OCI-LY1 (cell line): ENCODE measurements around the gene RMI1.

Experiments
- H2AFZ ChIP-seq: fragments of 200-600 bp; sonication (generic), shearing (Covaris generic); 2 replicates; pipeline ENCODE4 v1.6.0; 2014; ENCODE audit warnings: antibody characterized with exemption, mild to moderate bottlenecking, low read length
- H3F3A ChIP-seq: fragments of 200-600 bp; sonication (generic), shearing (Covaris generic); 2 replicates; pipeline ENCODE4 v1.6.0; 2014; ENCODE audit warnings: mild to moderate bottlenecking, antibody characterized with exemption, low read length, moderate library complexity; ENCODE audit not compliant: insufficient read depth
- H3K27ac ChIP-seq: fragments of 200-600 bp; sonication (generic); 2 replicates; pipeline ENCODE4 v1.5.1; 2014; ENCODE audit warnings: low read length, mixed run types, mild to moderate bottlenecking, low read depth; ENCODE audit not compliant: poor library complexity, severe bottlenecking
- H3K27me3 ChIP-seq: fragments of 200-600 bp; sonication (generic); 2 replicates; pipeline ENCODE4 v1.6.0; 2014; ENCODE audit warnings: antibody characterized with exemption, mild to moderate bottlenecking, low read length, moderate library complexity; ENCODE audit not compliant: insufficient read depth
- H3K36me3 ChIP-seq: fragments of 200-600 bp; sonication (generic); 2 replicates; pipeline ENCODE4 v1.6.1; 2014; ENCODE audit warnings: mild to moderate bottlenecking, antibody characterized with exemption, low read length, moderate library complexity, mixed read lengths; ENCODE audit not compliant: insufficient read depth
- H3K4me1 ChIP-seq: fragments of 200-600 bp; sonication (generic); 2 replicates; pipeline ENCODE4 v1.5.1; 2014; ENCODE audit warnings: mild to moderate bottlenecking, low read length, moderate library complexity; ENCODE audit not compliant: insufficient read depth, severe bottlenecking
- H3K4me2 ChIP-seq: fragments of 200-600 bp; sonication (generic), shearing (Covaris generic); 2 replicates; pipeline ENCODE4 v1.6.1; 2014; ENCODE audit warnings: low read length
- H3K4me3 ChIP-seq: fragments of 200-600 bp; sonication (generic); 2 replicates; pipeline ENCODE4 v1.5.1; 2014; ENCODE audit warnings: low read length, low read depth, mild to moderate bottlenecking, mixed read lengths; ENCODE audit not compliant: poor library complexity, severe bottlenecking
- H3K79me2 ChIP-seq: fragments of 200-600 bp; shearing (Covaris generic); 2 replicates; pipeline ENCODE4 v1.6.1; 2016; ENCODE audit warnings: mixed run types, low read length, mixed read lengths; ENCODE audit not compliant: insufficient read depth
- H3K9ac ChIP-seq: fragments of 200-600 bp; sonication (generic), shearing (Covaris generic); 2 replicates; pipeline ENCODE4 v1.6.1; 2014; ENCODE audit warnings: mild to moderate bottlenecking, low read length, mixed read lengths
- H3K9me2 ChIP-seq: fragments of 200-600 bp; sonication (generic), shearing (Covaris generic); 2 replicates; pipeline ENCODE4 v1.6.1; 2014; ENCODE audit warnings: low read depth, mild to moderate bottlenecking, low read length, mixed read lengths
- H3K9me3 ChIP-seq: fragments of 200-600 bp; shearing (Covaris generic); 2 replicates; pipeline ENCODE4 v1.6.1; 2014; ENCODE audit warnings: low read length, mixed read lengths
- H4K20me1 ChIP-seq: fragments of 200-600 bp; sonication (generic), shearing (Covaris generic); 2 replicates; pipeline ENCODE4 v1.6.0; 2016; ENCODE audit warnings: mild to moderate bottlenecking, low read length; ENCODE audit not compliant: insufficient read depth
- EZH2 ChIP-seq: fragments of 200-600 bp; sonication (generic), shearing (Covaris generic); IDR thresholded peaks from 2 replicates; pipeline ENCODE4 v1.8.0; 2017; ENCODE audit warnings: borderline replicate concordance, mixed run types, mild to moderate bottlenecking, antibody characterized with exemption, low read length, moderate library complexity, mixed read lengths
- TF ChIP-seq, protein P1 (sequence below): fragments of 200-600 bp; sonication (generic), shearing (Covaris generic); IDR thresholded peaks from 2 replicates; pipeline ENCODE4 v1.5.1; 2017; ENCODE audit warnings: mild to moderate bottlenecking, antibody characterized with exemption, low read length, moderate library complexity, mixed read lengths

RMI1 gene

DNA sequence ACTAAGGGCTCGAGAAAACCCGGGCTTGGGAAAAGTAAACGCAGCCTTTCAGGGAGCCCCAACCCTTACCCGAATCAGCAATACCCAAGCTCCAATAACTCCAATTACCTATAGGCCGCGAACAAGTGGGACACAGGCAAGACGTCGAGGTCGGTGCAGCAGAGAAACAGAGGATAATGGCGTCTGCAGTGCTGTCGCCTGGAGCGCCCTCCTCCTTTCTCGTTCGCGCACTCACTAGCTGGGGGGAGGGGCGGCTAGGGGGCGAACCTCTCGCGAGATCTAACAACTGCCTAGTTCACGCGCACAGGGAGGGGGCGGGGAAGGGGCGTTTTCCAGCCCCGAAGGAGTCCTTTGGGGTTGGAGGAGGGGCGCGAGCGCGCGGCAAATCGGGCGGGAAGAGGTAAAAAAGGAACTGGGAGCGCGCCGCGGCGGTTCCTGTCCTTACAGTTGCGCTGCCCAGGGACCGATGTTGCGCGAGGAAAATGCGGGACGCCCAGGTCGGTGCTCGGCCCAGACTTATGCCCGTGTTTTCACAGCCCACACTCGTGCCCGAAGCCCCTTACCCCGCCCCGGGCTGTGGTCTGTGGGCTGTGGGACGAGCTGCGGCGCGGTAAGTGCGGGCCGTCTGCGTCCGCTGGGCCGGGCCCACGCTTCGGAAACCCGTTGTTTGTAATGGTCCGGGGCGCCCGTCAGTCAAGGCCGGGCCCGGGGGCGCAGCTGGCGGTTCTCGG lies at the start of gene RMI1:
Gene RMI1 (plus strand): TSS at position 411 of the 731 bp plus-strand sequence. CDS start 20,182 bp downstream, outside the sequence.
- H4K20me1 ChIP-seq, result peaks cover 10% of the 10 kb centered on the region; the same call in 1 of the 2 replicates
- no peaks in the 10 kb centered on the region for H3K9me3 ChIP-seq
- H3K9me2 ChIP-seq, result no peaks in the 10 kb centered on the region
- H3K27me3 ChIP-seq, result no peaks in the 10 kb centered on the region
- H3K4me3 ChIP-seq, result peak within 1 kb of the TSS; percentile 73
- peaks cover 90% of the 10 kb centered on the region for H3K79me2 ChIP-seq
- peak within 1 kb of the TSS; percentile 83 for H3K27ac ChIP-seq
- peaks cover 49% of the 10 kb centered on the region for H3K4me1 ChIP-seq
- H3K9ac ChIP-seq, result peak within 1 kb of the TSS; percentile 88
- TF ChIP-seq EZH2, result no peak
- TF ChIP-seq, protein P1, sequence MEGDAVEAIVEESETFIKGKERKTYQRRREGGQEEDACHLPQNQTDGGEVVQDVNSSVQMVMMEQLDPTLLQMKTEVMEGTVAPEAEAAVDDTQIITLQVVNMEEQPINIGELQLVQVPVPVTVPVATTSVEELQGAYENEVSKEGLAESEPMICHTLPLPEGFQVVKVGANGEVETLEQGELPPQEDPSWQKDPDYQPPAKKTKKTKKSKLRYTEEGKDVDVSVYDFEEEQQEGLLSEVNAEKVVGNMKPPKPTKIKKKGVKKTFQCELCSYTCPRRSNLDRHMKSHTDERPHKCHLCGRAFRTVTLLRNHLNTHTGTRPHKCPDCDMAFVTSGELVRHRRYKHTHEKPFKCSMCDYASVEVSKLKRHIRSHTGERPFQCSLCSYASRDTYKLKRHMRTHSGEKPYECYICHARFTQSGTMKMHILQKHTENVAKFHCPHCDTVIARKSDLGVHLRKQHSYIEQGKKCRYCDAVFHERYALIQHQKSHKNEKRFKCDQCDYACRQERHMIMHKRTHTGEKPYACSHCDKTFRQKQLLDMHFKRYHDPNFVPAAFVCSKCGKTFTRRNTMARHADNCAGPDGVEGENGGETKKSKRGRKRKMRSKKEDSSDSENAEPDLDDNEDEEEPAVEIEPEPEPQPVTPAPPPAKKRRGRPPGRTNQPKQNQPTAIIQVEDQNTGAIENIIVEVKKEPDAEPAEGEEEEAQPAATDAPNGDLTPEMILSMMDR, result peak; percentile 14; the same call in 1 of the 2 replicates
- H3K4me2 ChIP-seq, result peak within 1 kb of the TSS; percentile 90
- H2AFZ ChIP-seq, result no peak within 1 kb of the TSS
- H3F3A ChIP-seq, result no peaks in the 10 kb centered on the region
- peaks cover 44% of the 10 kb centered on the region for H3K36me3 ChIP-seq

GRCh38 chr9:83930881-83931280 lies 49.7 kb upstream of the RMI1 start:
- Histone ChIP-seq H4K20me1 (no peaks in the 10 kb centered on the region), H3K36me3 (no peaks in the 10 kb centered on the region), H3K4me2 (no peak overlapping the region), H3K27ac (no peak overlapping the region), H3F3A (no peaks in the 10 kb centered on the region), H3K79me2 (no peaks in the 10 kb centered on the region), H2AFZ (no peak overlapping the region), H3K9me2 (no peaks in the 10 kb centered on the region), H3K9ac (no peak overlapping the region), H3K4me3 (no peak overlapping the region), H3K4me1 (no peaks in the 10 kb centered on the region), H3K9me3 (no peaks in the 10 kb centered on the region), H3K27me3 (no peaks in the 10 kb centered on the region)
- no peak for TF ChIP-seq EZH2
- TF ChIP-seq, protein P1, result no peak

- Histone ChIP-seq H3K4me2 (no peak overlapping the region), H4K20me1 (no peaks in the 10 kb centered on the region), H3K9me2 (no peaks in the 10 kb centered on the region), H3K4me3 (no peak overlapping the region), H3F3A (no peaks in the 10 kb centered on the region), H3K36me3 (no peaks in the 10 kb centered on the region), H3K27ac (no peak overlapping the region), H3K79me2 (no peaks in the 10 kb centered on the region), H3K9me3 (no peaks in the 10 kb centered on the region), H3K27me3 (no peaks in the 10 kb centered on the region), H2AFZ (no peak overlapping the region), H3K4me1 (no peaks in the 10 kb centered on the region), H3K9ac (no peak overlapping the region)
- no peak for TF ChIP-seq EZH2
- TF ChIP-seq, protein P1, result no peak
Observed at GRCh38 chr9:83932011-83932410, 48.6 kb upstream of the RMI1 start.
